ENCODE measurements around the gene RASA3.

DNA sequence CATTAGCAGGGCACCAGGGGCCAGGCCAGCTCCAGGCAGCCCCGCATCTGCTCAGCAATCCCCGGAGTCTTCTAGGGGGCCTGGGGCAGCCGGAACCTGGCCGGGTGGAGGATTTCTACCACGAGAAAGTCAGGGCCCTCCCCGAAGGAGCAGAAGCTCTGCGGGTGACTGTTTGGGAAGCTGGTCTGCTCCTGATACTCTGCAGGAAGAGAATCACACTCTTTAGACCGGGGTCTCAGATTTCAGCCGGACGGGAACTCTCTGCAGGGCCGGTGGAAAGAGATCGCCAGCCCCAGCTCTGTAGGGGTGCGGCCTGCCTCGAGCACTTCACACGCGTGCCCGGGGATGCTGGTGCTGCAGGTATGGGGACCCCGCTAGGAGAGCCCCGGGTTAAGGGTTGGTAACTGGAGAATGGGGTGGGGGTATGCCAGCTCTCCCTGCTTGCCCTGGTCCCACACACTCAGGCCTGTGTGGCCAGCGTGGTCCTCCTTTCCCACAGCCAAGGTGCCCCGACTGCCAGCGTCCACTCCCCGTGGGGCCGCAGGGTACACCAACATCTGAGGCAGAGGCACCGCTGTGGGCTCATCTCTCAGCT lies 20.1 kb downstream of the RASA3 start:
- TF ChIP-seq POLR2A (IDR thresholded peaks at IDR 0.05; ENCODE audit: low read depth) (no peak), POLR2AphosphoS5 (IDR thresholded peaks at IDR 0.05) (no peak), EP300 (IDR thresholded peaks at IDR 0.05) (no peak)
- TF ChIP-seq, protein P1, sequence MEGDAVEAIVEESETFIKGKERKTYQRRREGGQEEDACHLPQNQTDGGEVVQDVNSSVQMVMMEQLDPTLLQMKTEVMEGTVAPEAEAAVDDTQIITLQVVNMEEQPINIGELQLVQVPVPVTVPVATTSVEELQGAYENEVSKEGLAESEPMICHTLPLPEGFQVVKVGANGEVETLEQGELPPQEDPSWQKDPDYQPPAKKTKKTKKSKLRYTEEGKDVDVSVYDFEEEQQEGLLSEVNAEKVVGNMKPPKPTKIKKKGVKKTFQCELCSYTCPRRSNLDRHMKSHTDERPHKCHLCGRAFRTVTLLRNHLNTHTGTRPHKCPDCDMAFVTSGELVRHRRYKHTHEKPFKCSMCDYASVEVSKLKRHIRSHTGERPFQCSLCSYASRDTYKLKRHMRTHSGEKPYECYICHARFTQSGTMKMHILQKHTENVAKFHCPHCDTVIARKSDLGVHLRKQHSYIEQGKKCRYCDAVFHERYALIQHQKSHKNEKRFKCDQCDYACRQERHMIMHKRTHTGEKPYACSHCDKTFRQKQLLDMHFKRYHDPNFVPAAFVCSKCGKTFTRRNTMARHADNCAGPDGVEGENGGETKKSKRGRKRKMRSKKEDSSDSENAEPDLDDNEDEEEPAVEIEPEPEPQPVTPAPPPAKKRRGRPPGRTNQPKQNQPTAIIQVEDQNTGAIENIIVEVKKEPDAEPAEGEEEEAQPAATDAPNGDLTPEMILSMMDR (IDR thresholded peaks at IDR 0.05), result no peak

Measured in esophagus muscularis mucosa (tissue), 4 donors.